Ishikawa (cell line): Measurements from ENCODE around the gene STAB1.

Experiments used
- CEBPB ChIP-seq: IDR thresholded peaks from 2 replicates; pipeline ENCODE4 v1.6.1; 2012
- CREB1 ChIP-seq: IDR thresholded peaks from 2 replicates; pipeline ENCODE4 v1.6.1; 2012; ENCODE audit warnings: low read depth
- EP300 ChIP-seq: IDR thresholded peaks from 2 replicates; pipeline ENCODE4 v1.6.1; 2012; ENCODE audit warnings: borderline replicate concordance
- FOXM1 ChIP-seq: IDR thresholded peaks from 2 replicates; pipeline ENCODE4 v1.6.1; 2012; ENCODE audit warnings: low read depth, borderline replicate concordance
- RAD21 ChIP-seq: IDR thresholded peaks from 2 replicates; pipeline ENCODE4 v1.6.1; 2012; ENCODE audit warnings: low read depth
- TAF1 ChIP-seq: IDR thresholded peaks from 2 replicates; pipeline ENCODE4 v1.6.1; 2012; ENCODE audit warnings: low read depth, mild to moderate bottlenecking
- YY1 ChIP-seq: IDR thresholded peaks from 2 replicates; pipeline ENCODE4 v1.6.1; 2012; ENCODE audit warnings: low read depth
- TF ChIP-seq, protein P1 (sequence below): IDR thresholded peaks from 2 replicates; pipeline ENCODE4 v1.6.1; 2012
- TF ChIP-seq, protein P2 (sequence below): IDR thresholded peaks from 2 replicates; pipeline ENCODE4 v1.6.1; 2012; ENCODE audit warnings: low read depth, mild to moderate bottlenecking
- TF ChIP-seq, protein P3 (sequence below): IDR thresholded peaks from 2 replicates; pipeline ENCODE4 v1.6.1; 2012

GRCh38 chr3:52487050-52487787 is 7.9 kb upstream of the STAB1 start:
- TF ChIP-seq, protein P1, sequence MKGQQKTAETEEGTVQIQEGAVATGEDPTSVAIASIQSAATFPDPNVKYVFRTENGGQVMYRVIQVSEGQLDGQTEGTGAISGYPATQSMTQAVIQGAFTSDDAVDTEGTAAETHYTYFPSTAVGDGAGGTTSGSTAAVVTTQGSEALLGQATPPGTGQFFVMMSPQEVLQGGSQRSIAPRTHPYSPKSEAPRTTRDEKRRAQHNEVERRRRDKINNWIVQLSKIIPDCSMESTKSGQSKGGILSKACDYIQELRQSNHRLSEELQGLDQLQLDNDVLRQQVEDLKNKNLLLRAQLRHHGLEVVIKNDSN, result no peak
- TF ChIP-seq RAD21, result no peak
- TF ChIP-seq CEBPB, result no peak
- TF ChIP-seq, protein P2, sequence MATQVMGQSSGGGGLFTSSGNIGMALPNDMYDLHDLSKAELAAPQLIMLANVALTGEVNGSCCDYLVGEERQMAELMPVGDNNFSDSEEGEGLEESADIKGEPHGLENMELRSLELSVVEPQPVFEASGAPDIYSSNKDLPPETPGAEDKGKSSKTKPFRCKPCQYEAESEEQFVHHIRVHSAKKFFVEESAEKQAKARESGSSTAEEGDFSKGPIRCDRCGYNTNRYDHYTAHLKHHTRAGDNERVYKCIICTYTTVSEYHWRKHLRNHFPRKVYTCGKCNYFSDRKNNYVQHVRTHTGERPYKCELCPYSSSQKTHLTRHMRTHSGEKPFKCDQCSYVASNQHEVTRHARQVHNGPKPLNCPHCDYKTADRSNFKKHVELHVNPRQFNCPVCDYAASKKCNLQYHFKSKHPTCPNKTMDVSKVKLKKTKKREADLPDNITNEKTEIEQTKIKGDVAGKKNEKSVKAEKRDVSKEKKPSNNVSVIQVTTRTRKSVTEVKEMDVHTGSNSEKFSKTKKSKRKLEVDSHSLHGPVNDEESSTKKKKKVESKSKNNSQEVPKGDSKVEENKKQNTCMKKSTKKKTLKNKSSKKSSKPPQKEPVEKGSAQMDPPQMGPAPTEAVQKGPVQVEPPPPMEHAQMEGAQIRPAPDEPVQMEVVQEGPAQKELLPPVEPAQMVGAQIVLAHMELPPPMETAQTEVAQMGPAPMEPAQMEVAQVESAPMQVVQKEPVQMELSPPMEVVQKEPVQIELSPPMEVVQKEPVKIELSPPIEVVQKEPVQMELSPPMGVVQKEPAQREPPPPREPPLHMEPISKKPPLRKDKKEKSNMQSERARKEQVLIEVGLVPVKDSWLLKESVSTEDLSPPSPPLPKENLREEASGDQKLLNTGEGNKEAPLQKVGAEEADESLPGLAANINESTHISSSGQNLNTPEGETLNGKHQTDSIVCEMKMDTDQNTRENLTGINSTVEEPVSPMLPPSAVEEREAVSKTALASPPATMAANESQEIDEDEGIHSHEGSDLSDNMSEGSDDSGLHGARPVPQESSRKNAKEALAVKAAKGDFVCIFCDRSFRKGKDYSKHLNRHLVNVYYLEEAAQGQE, result no peak
- no peak for TF ChIP-seq EP300
- TF ChIP-seq, protein P3, sequence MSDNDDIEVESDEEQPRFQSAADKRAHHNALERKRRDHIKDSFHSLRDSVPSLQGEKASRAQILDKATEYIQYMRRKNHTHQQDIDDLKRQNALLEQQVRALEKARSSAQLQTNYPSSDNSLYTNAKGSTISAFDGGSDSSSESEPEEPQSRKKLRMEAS, result no peak
- TF ChIP-seq TAF1, result no peak
- TF ChIP-seq CREB1, result no peak
- no peak for TF ChIP-seq FOXM1
- no peak for TF ChIP-seq YY1
